NCI-H1417 treated with DMSO at 0.1 percent for 48 hours (cell line): ENCODE data around the gene PAX8.

Source experiments
- DNase-seq: peaks from one replicate; lab custom pipeline; 2025; lab: John Stamatoyannopoulos, UW

PAX8 gene

GRCh38 chr2:113167115-113167932 is 111.4 kb downstream of the PAX8 start:
- DNase-seq: no peak

GRCh38 chr2:113166187-113166645 is 112.5 kb downstream of the PAX8 start:
- no peak for DNase-seq
